Activated T-helper 17 cell treated with anti-CD3 and anti-CD28 coated beads, Interleukin-2, amount 50 U/mL, for 72 hours (primary cell): Measurements from ENCODE around the gene WDR90. TPM values are rescaled to one million over a fixed set of nuclear protein-coding genes. Genes with fewer than 3 reads are reported as not detected.

ENCODE experiments used
- ATAC-seq: fragments of 150-1000 bp; cut with Tn5 transposase; replicated peaks from 2 replicates; pipeline ENCODE4 v1.10.0; 2021; ENCODE audit warnings: mild to moderate bottlenecking, moderate library complexity
- H3K27ac Mint-ChIP-seq: one replicate; pipeline ENCODE4 v1.8.0; 2022; ENCODE audit warnings: mixed read lengths
- H3K27me3 Mint-ChIP-seq: one replicate; pipeline ENCODE4 v1.8.0; 2022; ENCODE audit warnings: mixed read lengths
- H3K36me3 Mint-ChIP-seq: one replicate; pipeline ENCODE4 v1.8.0; 2022; ENCODE audit warnings: low read depth, mild to moderate bottlenecking, mixed read lengths
- H3K4me1 Mint-ChIP-seq: one replicate; pipeline ENCODE4 v1.8.0; 2022; ENCODE audit warnings: mixed read lengths
- H3K4me3 Mint-ChIP-seq: one replicate; pipeline ENCODE4 v1.8.0; 2022; ENCODE audit warnings: mild to moderate bottlenecking, mixed read lengths
- H3K9me3 Mint-ChIP-seq: one replicate; pipeline ENCODE4 v1.8.0; 2022; ENCODE audit warnings: mixed read lengths
- total RNA-seq, 2 donors: library from RNA; stranded (reverse); gene quantifications; one replicate each; pipeline ENCODE4 v1.2.3, GENCODE V29; 2022

Gene WDR90
- total RNA-seq, 2 donors from 2014 or later: 50.7 to 93.9 TPM

GRCh38 chr16:621526-622105, 27.5 kb upstream of the WDR90 start:
- Mint-ChIP-seq H3K9me3 (no peaks in the 10 kb centered on the region), H3K4me1 (no peaks in the 10 kb centered on the region), H3K27ac (no peak overlapping the region), H3K36me3 (no peaks in the 10 kb centered on the region), H3K4me3 (no peak overlapping the region), H3K27me3 (no peaks in the 10 kb centered on the region)
- ATAC-seq: no peak

GRCh38 chr16:622920-623280, 26.3 kb upstream of the WDR90 start:
- Mint-ChIP-seq H3K27me3 (no peaks in the 10 kb centered on the region), H3K9me3 (no peaks in the 10 kb centered on the region), H3K4me1 (no peaks in the 10 kb centered on the region), H3K36me3 (no peaks in the 10 kb centered on the region), H3K27ac (no peak overlapping the region), H3K4me3 (no peak overlapping the region)
- ATAC-seq: no peak

- H3K4me3 Mint-ChIP-seq: no peak overlapping the region
- no peaks in the 10 kb centered on the region for H3K9me3 Mint-ChIP-seq
- ATAC-seq: no peak
- no peak overlapping the region for H3K27ac Mint-ChIP-seq
- H3K27me3 Mint-ChIP-seq: no peaks in the 10 kb centered on the region
- H3K4me1 Mint-ChIP-seq: no peaks in the 10 kb centered on the region
- no peaks in the 10 kb centered on the region for H3K36me3 Mint-ChIP-seq
Observed at GRCh38 chr16:624526-625070, 24.6 kb upstream of the WDR90 start.

GRCh38 chr16:625117-625976, 23.8 kb upstream of the WDR90 start:
- Mint-ChIP-seq H3K27ac (no peak overlapping the region), H3K27me3 (no peaks in the 10 kb centered on the region), H3K4me1 (no peaks in the 10 kb centered on the region), H3K36me3 (no peaks in the 10 kb centered on the region), H3K9me3 (no peaks in the 10 kb centered on the region), H3K4me3 (no peak overlapping the region)
- no peak for ATAC-seq

GRCh38 chr16:625977-626765, 23.0 kb upstream of the WDR90 start:
- Mint-ChIP-seq H3K4me1 (no peaks in the 10 kb centered on the region), H3K27ac (no peak overlapping the region), H3K36me3 (no peaks in the 10 kb centered on the region), H3K4me3 (no peak overlapping the region), H3K27me3 (no peaks in the 10 kb centered on the region), H3K9me3 (no peaks in the 10 kb centered on the region)
- ATAC-seq: no peak

- H3K4me3 Mint-ChIP-seq: no peak overlapping the region
- no peaks in the 10 kb centered on the region for H3K36me3 Mint-ChIP-seq
- H3K27me3 Mint-ChIP-seq: no peaks in the 10 kb centered on the region
Observed at GRCh38 chr16:626787-627453, 22.2 kb upstream of the WDR90 start.

GRCh38 chr16:627454-628239, 21.5 kb upstream of the WDR90 start:
- no peaks in the 10 kb centered on the region for H3K27me3 Mint-ChIP-seq
- no peak overlapping the region for H3K4me3 Mint-ChIP-seq
- no peak overlapping the region for H3K27ac Mint-ChIP-seq
- H3K36me3 Mint-ChIP-seq: no peaks in the 10 kb centered on the region
- no peaks in the 10 kb centered on the region for H3K9me3 Mint-ChIP-seq
- no peak for ATAC-seq
- H3K4me1 Mint-ChIP-seq: no peaks in the 10 kb centered on the region

More at GRCh38 chr16:626787-627453, 22.2 kb upstream of the WDR90 start:
- H3K27ac Mint-ChIP-seq: no peak overlapping the region
- ATAC-seq: no peak
- H3K9me3 Mint-ChIP-seq: no peaks in the 10 kb centered on the region
- H3K4me1 Mint-ChIP-seq: no peaks in the 10 kb centered on the region

- Mint-ChIP-seq H3K9me3 (no peaks in the 10 kb centered on the region), H3K4me1 (no peaks in the 10 kb centered on the region), H3K27me3 (no peaks in the 10 kb centered on the region), H3K27ac (no peak overlapping the region), H3K36me3 (no peaks in the 10 kb centered on the region), H3K4me3 (no peak overlapping the region)
- no peak for ATAC-seq
Observed at GRCh38 chr16:628321-629061, 20.7 kb upstream of the WDR90 start.

- H3K36me3 Mint-ChIP-seq: peaks cover 4% of the 10 kb centered on the region
- H3K27me3 Mint-ChIP-seq: no peaks in the 10 kb centered on the region
- no peaks in the 10 kb centered on the region for H3K4me1 Mint-ChIP-seq
Observed at GRCh38 chr16:629185-629832, 19.9 kb upstream of the WDR90 start.

GRCh38 chr16:629833-630248, 19.3 kb upstream of the WDR90 start:
- no peak for ATAC-seq
- no peak overlapping the region for H3K27ac Mint-ChIP-seq
- no peak overlapping the region for H3K4me3 Mint-ChIP-seq

More at GRCh38 chr16:629185-629832, 19.9 kb upstream of the WDR90 start:
- ATAC-seq: no peak
- Mint-ChIP-seq H3K4me3 (no peak overlapping the region), H3K27ac (no peak overlapping the region), H3K9me3 (no peaks in the 10 kb centered on the region)

GRCh38 chr16:630249-630814, 18.8 kb upstream of the WDR90 start:
- peaks cover 7% of the 10 kb centered on the region for H3K36me3 Mint-ChIP-seq
- ATAC-seq: no peak
- H3K9me3 Mint-ChIP-seq: no peaks in the 10 kb centered on the region
- no peaks in the 10 kb centered on the region for H3K4me1 Mint-ChIP-seq
- H3K27me3 Mint-ChIP-seq: no peaks in the 10 kb centered on the region
- H3K4me3 Mint-ChIP-seq: no peak overlapping the region
- no peak overlapping the region for H3K27ac Mint-ChIP-seq

More at GRCh38 chr16:629833-630248, 19.3 kb upstream of the WDR90 start:
- Mint-ChIP-seq H3K4me1 (no peaks in the 10 kb centered on the region), H3K36me3 (peaks cover 7% of the 10 kb centered on the region), H3K9me3 (no peaks in the 10 kb centered on the region), H3K27me3 (no peaks in the 10 kb centered on the region)

- Mint-ChIP-seq H3K27ac (no peak within 1 kb of the TSS), H3K27me3 (no peaks in the 10 kb centered on the region), H3K9me3 (no peaks in the 10 kb centered on the region), H3K36me3 (peaks cover 7% of the 10 kb centered on the region), H3K4me3 (no peak within 1 kb of the TSS), H3K4me1 (no peaks in the 10 kb centered on the region)
- ATAC-seq: no peak
Observed at GRCh38 chr16:630815-631405, 18.3 kb upstream of the WDR90 start, which contains the start of gene WFIKKN1. Gene WFIKKN1, plus strand, starts transcription at chr16:630985. Its CDS starts 269 bp downstream, at chr16:631254.
